Fibroblast of villous mesenchyme (primary cell): ENCODE data around the gene CHST13. TPM values are rescaled to one million over a fixed set of nuclear protein-coding genes. Genes with fewer than 3 reads are reported as not detected.

Source experiments
- DNase-seq: peaks from one replicate; pipeline ENCODE4 v3.0.0-alpha.2; 2010; ENCODE audit warnings: low read depth
- H3K4me3 ChIP-seq: 2 replicates; pipeline ENCODE4 v1.5.1; 2011; ENCODE audit warnings: low read depth, mild to moderate bottlenecking, low read length
- CTCF ChIP-seq: IDR thresholded peaks from 2 replicates; pipeline ENCODE4 v1.5.1; 2012; ENCODE audit warnings: low read depth, mild to moderate bottlenecking, low read length; ENCODE audit not compliant: insufficient read depth
- total RNA-seq: library from RNA; depleted of rRNA; stranded (reverse); fragments of >200 nt; gene quantifications from 2 replicates; pipeline ENCODE4 v1.2.3, GENCODE V29; 2012

CHST13 gene
- total RNA-seq, 1 donor: not detected

DNA sequence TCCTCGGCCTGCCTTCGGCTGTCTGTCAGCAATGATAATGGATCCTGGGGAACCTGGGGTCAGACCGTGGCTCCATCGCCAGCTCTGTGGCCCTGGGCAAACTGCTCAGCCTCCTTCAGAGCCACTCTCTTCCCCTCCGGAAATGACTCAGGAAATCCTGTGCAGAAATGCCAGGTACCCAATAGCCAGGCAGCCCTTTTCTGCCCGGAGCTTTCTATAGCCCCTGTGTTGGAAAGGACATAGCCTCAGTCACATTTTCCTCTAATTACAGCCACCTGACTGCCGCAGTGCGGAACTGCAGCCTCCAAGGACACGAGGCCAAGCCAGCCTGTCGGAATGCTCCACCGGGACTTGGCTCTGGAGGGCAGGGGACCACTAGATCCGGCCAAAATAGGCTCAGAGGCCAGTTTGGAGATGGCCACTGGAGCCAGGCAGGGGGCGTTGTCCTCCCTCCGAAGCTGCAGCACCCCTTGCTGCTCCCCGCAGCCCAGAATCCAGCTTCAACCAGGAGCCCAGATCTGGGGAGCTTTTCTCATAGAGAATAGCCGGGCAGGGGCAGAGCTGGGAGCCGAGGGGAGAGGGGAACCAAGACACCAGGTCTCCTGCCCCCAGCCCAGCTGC is 36.7 kb upstream of the CHST13 start:
- no peak overlapping the region for H3K4me3 ChIP-seq
- TF ChIP-seq CTCF: no peak
- no peak for DNase-seq

GRCh38 chr3:126488185-126488584 is 35.8 kb upstream of the CHST13 start:
- no peak for DNase-seq
- no peak overlapping the region for H3K4me3 ChIP-seq
- no peak for TF ChIP-seq CTCF

- no peak overlapping the region for H3K4me3 ChIP-seq
- TF ChIP-seq CTCF: no peak
- no peak for DNase-seq
Measured at GRCh38 chr3:126488886-126489569, 34.9 kb upstream of the CHST13 start.

DNA sequence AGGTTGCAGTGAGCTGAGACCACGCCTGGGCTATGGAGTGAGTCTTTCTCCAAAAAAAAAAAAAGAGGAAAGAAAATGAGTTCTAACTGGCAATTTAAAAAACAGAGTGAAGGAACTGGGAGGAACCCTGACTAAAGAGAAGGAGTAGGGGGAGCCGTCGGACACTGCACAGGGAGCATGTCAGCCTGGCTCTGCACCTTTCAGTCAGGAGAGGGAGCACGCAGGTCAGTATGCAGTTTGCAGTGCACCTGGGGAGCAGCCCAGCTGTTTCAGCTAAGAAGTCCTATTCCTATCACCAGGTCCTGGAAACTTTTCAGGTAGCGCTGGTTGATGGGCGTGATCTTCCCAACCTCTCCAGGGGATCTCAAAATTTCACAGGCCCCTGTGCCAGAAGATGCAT is 33.3 kb upstream of the CHST13 start:
- no peak for TF ChIP-seq CTCF
- no peak for DNase-seq
- no peak overlapping the region for H3K4me3 ChIP-seq

GRCh38 chr3:126491221-126492013 is 32.5 kb upstream of the CHST13 start:
- no peak for TF ChIP-seq CTCF
- DNase-seq: no peak
- H3K4me3 ChIP-seq: no peak overlapping the region

- TF ChIP-seq CTCF: no peak
- H3K4me3 ChIP-seq: no peak overlapping the region
- no peak for DNase-seq
Measured at GRCh38 chr3:126493051-126493450, 30.9 kb upstream of the CHST13 start.
